GM19239 (cell line): ENCODE measurements around the gene ZAR1L.

Source experiments
- DNase-seq: peaks from one replicate; pipeline ENCODE4 v3.0.0; 2011; ENCODE audit warnings: low spot score; ENCODE audit not compliant: insufficient read length
- FAIRE-seq: peaks from 2 replicates; lab custom pipeline; 2011; peaks lifted over from hg19 to GRCh38; lab: Jason Lieb, UNC

ZAR1L gene

DNA sequence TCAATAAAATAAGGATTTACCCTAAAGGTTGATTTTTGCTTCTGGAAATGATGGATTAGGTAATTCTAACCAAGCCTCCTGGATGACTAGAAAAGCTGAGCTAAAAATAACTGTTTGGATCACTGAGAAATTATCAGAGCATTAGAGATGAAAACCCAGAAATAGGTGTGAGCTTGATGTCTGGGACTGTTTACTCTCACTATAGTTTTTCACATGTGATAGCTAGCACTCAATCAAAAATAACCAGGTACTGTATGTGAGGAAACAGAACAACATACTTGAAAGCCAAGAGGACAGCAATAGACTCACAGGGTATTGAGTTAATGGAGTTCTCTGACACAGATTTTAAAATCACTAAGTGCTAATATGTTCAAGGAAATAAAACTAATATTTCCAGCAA, 9.5 kb downstream of the ZAR1L start:
- no peak for DNase-seq
- no peak for FAIRE-seq

DNA sequence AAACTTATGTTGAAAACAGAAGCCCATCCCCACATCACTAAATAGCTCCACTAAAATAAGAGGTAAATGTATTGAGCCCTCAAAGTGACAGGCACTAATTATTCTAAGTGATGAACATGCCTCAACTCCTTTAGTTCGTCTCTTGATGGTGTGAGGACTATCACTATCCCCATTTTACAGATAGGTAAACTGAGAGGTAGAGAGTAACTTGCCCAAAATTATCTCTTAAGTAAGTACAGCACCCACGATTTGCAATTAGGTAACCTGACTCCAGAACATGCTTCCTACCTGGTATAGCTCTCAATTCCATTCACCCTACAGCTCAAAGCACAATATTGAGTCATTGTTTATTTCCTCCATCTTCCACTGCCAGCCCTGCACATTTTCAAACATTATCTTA, 12.7 kb downstream of the ZAR1L start:
- FAIRE-seq = no peak

DNA sequence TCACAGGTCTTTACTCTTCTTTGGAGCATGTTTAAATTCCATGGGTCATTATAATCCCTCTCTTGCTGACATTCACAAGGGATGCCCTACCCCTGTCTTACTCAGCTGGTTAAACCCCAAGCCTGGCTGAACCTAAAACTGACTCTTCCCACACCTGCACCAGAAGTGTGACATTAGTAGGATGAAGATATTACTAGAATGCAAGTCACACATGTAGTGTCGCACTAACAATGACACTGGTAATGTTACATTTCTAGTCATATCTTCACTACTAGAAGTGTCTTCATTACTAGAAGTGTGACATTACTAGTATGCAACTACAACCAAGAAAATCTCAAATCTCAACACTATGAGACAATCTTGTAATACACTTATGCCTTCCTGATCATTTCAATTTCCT, 14.2 kb downstream of the ZAR1L start:
- no peak for DNase-seq
- no peak for FAIRE-seq

More for the DNA sequence above, 12.7 kb downstream of the ZAR1L start:
- DNase-seq = no peak

GRCh38 chr13:32300406-32300805, 14.8 kb downstream of the ZAR1L start:
- DNase-seq (no peak), FAIRE-seq (no peak)

GRCh38 chr13:32299893-32300292, 15.3 kb downstream of the ZAR1L start:
- DNase-seq = no peak
- no peak for FAIRE-seq

GRCh38 chr13:32298695-32299094, 16.5 kb downstream of the ZAR1L start:
- DNase-seq (no peak), FAIRE-seq (no peak)

- FAIRE-seq (no peak), DNase-seq (no peak)
Measured at GRCh38 chr13:32297206-32297605, 18.0 kb downstream of the ZAR1L start.

- no peak for DNase-seq
- no peak for FAIRE-seq
Measured at GRCh38 chr13:32285633-32285965, 29.6 kb downstream of the ZAR1L start.

DNA sequence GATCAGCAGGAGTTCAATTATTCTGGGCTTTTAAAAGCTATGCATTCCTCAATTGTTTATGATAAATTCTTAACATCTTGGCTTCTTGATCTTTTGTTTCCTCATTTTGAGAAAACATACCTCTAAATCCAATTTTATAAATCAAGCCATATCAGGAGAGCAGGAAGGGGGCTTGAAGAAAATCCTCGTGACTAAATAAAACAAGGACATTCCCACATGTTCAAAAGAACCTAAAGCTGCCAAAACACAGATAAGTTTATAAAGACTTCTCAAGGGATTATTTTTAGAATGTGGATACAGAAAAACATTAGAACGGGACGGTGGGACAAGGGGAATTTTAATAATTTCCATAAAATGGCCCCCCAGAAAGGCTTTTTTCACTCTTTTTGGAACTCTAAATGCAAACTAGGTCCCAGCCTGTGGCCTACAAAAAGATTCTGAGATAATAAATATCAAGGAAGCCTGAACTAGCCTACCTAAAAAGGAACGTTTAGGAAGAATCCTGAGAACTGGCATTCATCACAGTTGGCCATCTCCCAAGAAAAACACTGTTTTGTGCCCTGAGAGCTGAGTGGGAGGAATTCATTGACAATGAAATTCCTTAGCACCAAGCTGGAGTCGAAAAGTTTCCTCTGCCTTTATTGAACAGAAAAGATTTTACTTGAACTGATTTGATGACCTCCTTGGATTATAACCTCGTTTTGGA, 30.1 kb downstream of the ZAR1L start:
- DNase-seq = no peak
- no peak for FAIRE-seq

- DNase-seq = no peak
- no peak for FAIRE-seq
Measured at GRCh38 chr13:32282096-32282711, 33.0 kb downstream of the ZAR1L start.

- DNase-seq (no peak), FAIRE-seq (no peak)
Measured at GRCh38 chr13:32281096-32281495, 34.1 kb downstream of the ZAR1L start.

- FAIRE-seq = no peak
- no peak for DNase-seq
Measured at GRCh38 chr13:32278426-32278825, 36.7 kb downstream of the ZAR1L start.

DNA sequence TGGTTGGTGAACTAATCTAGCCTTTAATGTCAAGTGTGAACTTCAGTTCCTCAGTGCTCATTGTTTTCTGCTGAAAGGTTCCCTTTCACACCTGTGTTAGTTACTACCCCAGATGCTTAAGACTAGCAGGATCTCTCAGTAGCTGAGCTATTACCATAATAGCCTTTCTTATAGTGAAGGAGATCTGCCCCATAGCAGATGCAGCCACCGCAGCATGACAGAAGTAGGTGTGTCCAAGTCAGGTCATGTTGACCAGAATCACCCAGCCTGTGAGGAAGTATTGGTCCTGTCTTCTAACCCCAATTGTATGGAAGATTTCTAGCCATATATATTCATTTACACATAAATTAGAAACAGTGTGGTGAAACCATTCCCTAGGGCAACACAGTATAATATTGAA, 37.3 kb downstream of the ZAR1L start:
- FAIRE-seq = no peak
- DNase-seq = no peak

- no peak for DNase-seq
- no peak for FAIRE-seq
Measured at GRCh38 chr13:32272021-32272683, 43.0 kb downstream of the ZAR1L start.

GRCh38 chr13:32267836-32268439, 47.2 kb downstream of the ZAR1L start:
- FAIRE-seq = peak; percentile 93
- DNase-seq = peak; percentile 48

DNA sequence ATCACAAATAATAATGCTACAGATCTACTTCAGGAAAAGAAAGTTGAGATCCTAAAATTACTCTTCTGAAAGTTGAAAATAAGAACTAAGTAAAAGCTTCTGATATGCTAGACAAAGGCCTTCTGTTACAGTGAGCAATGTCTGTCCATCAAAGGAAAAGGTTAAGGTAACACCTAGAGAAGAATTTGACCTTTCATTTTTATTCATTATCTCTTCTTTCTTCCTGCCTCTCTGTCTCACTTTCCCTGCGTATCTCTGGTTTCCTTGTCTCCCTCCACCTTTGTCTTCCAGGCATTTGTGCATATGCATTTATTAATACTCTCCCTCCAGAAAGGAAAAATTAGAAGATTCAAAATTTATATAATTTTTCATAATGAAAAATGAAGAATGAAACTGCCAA, 49.0 kb downstream of the ZAR1L start:
- no peak for DNase-seq
- no peak for FAIRE-seq

DNA sequence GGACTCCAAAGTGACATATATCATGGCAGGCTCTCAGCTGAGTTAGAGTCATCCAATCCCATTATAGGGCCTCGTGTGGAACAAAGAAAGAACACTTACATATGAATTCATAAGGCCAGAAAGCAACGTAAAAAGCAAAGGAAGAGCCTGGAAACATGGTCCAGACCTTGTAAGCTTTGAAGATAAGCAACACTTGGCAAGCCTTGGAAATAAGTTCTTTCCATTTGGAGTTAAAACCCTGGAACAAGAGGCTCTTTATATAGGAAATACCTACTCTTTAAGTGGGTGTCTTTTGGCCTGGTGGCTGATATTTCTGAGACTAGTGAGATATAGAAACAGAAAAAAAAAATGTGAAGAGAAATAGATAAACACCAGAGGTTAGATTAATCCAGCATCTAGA, 49.4 kb downstream of the ZAR1L start:
- FAIRE-seq (no peak), DNase-seq (no peak)

DNA sequence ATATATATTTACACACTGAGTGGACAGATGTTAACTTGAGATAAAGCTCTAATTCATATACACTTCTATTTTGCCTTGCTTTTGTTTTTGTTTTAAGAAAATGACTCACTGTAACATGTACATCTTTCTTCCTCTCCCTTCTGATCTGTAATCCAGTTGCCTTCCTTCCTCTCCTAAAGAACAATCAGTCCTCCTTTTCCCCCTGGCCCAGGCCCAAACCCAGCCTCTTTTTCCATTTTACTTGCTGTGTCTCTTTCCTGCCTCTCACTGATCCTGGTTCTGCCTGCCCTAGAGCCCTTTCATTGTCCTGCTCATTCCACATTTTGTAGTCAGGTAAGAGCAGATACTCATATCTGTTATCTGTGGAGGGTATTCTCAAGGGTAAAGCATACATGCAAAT, 50.8 kb downstream of the ZAR1L start:
- FAIRE-seq (no peak), DNase-seq (no peak)

- FAIRE-seq = no peak
- DNase-seq = no peak
Measured at GRCh38 chr13:32262619-32263018, 52.5 kb downstream of the ZAR1L start.

GRCh38 chr13:32262165-32262564, 53.0 kb downstream of the ZAR1L start:
- FAIRE-seq = no peak

GRCh38 chr13:32261567-32261966, 53.6 kb downstream of the ZAR1L start:
- FAIRE-seq = no peak
- no peak for DNase-seq

More at GRCh38 chr13:32262165-32262564, 53.0 kb downstream of the ZAR1L start:
- no peak for DNase-seq
